ENCODE measurements around the gene CLASP1.

DNA sequence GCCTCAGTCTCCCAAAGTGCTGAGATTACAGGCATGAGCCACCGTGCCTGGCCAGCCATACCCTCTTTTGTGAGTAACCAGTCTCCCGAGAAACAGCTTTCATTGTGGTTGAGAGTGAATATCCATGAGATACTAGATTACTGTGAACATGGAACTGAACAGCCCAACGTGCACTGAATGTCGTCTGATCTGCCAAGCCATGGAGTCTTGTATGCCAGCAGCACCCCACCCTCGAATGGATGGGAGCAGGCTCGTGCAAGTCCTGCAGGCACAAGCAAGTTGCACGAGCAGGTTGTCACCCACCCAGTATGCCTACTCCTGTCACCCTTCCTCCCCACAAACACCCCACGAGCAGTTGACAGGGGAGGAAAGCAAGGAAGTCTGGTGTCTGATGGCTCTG lies 327.8 kb downstream of the CLASP1 start:
- TF ChIP-seq, protein P1, sequence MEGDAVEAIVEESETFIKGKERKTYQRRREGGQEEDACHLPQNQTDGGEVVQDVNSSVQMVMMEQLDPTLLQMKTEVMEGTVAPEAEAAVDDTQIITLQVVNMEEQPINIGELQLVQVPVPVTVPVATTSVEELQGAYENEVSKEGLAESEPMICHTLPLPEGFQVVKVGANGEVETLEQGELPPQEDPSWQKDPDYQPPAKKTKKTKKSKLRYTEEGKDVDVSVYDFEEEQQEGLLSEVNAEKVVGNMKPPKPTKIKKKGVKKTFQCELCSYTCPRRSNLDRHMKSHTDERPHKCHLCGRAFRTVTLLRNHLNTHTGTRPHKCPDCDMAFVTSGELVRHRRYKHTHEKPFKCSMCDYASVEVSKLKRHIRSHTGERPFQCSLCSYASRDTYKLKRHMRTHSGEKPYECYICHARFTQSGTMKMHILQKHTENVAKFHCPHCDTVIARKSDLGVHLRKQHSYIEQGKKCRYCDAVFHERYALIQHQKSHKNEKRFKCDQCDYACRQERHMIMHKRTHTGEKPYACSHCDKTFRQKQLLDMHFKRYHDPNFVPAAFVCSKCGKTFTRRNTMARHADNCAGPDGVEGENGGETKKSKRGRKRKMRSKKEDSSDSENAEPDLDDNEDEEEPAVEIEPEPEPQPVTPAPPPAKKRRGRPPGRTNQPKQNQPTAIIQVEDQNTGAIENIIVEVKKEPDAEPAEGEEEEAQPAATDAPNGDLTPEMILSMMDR (IDR thresholded peaks at IDR 0.05), result no peak
- no peak for TF ChIP-seq POLR2A (IDR thresholded peaks at IDR 0.05)
